ENCODE measurements around the gene POLE.

Gene POLE

DNA sequence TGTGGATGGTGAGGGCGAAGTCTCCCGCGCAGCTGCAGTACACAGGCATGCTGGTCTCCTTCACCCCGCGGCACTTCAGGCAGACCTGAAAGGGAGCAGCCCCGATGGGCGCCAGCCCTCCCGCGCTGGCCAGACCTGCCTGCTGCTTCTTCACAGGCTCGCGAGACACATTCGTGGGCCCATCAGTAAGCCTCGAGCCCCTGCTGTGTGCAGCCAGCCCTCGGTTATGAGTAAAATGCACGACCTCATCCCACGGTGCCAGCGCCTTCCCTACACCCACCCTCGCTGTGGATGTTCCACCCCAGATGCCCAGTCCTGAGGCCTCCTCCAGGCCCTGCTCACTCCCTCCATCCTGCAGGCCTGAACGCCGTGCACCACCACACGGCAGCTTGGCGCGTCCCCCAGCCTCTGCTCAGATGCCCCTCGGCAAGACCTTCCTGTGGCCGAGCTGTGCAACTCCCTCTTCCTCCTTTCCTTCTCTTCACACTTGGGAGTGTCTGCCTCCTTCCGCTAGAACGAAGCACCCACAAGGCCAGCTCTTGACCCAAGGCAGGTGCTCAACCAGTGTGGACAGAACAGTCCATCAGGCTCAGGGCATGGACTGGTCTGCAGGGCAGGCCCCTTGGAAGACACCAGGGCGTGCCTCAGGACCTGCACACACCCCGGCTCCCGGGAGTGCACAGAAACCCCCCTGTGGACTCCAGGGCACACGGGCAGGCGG lies 62.1 kb downstream of the POLE start:
- no peak for DNase-seq

DNA sequence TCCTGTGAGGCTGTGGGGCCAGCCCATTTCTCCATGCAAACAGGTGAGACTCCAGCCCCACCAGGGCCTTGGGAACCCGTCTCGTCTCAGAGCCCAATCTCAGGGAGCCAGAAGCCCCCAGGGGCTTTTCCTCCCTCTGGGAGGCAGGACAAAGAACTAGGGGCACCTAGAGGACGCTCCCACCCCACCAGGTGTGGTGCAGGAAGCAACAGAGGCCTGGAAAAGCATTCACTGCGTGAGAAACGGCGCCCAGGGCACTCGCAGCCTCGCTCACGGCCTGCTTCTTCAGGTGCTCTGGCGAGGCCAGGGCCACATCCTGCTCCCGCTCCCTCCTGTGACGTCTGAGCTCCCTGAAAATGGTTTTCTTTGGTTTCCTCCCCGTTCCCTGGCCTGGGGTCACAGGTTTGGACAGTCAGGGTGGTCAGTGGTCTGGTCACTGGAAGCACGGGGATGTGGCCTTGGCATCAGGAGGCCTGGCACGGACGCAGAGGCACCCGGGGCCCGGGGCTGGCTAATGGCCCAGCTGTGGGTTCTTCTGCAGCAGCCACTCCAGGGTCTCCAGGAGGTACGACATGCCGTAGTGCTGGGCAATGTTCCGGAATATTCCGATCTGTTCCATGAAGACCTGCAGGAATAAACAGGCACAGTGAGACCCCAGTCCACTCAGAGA lies 62.8 kb downstream of the POLE start:
- DNase-seq: no peak

DNA sequence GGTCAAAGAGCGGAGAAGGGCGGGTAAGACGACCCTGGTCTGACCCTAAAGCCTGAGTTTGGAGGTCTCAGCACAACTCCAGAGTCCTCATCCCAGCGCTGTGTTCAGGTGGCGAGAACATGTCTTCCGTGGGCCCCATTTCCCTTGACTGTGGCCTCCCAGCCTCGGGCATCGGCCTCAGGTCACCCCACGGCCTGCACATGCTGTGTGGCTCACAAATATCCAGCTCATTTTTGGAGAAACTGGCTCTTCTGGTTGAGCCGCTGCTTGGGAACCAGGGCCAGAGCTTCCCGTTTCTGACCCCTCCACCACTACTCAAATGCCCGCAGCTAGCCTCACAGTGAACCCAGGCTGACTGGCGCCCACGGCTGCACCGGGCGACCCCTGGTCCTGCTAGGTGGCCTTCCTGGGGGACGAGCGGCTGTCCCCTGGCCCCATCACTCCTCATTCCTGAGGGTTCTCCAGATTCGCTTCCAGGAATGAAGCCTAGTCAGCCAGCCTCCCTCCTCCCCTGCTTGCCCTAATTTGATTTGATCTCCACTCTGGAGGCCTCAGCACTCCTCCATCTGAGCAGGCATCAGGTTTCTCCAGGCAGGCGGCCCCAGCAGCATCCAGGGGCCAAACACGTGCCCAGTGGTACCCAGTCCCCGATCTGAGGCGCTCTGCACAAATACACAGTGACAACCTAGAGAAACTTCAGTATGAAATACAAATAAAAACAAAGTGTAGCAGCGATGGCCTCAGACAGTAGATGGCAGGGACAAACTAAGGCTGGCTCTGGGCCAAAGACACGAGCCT lies 63.9 kb downstream of the POLE start:
- no peak for DNase-seq

DNA sequence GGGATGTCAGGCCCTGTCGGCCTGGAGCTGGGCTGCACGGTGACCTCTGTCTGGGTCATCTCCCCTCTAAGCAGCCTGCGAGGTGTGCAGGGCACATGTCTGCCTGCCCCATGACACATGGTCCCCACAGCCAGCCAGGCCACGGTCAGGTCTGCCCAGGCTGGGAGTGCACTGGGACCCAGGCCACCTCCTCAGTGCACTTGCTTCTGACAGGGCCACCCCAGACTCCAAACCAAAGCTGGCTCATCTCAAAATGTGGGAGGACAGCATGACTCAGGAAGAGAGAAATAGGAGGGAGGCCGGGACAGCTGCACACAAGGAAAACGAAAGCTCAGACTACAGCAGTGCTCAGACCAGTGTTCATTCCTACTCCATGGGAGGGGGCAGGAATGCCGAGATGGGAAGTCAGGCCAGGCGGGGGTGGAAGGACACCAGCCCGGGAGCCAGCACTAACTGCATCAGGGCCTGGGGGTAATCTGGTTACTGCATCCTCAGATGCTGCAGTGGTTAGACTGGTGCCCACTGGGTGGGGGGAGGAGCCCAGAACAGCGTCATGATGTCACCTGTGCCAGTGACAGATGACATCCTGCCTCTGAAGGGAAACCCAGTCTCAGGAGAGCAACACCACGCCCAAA lies 64.6 kb downstream of the POLE start:
- DNase-seq: no peak

DNA sequence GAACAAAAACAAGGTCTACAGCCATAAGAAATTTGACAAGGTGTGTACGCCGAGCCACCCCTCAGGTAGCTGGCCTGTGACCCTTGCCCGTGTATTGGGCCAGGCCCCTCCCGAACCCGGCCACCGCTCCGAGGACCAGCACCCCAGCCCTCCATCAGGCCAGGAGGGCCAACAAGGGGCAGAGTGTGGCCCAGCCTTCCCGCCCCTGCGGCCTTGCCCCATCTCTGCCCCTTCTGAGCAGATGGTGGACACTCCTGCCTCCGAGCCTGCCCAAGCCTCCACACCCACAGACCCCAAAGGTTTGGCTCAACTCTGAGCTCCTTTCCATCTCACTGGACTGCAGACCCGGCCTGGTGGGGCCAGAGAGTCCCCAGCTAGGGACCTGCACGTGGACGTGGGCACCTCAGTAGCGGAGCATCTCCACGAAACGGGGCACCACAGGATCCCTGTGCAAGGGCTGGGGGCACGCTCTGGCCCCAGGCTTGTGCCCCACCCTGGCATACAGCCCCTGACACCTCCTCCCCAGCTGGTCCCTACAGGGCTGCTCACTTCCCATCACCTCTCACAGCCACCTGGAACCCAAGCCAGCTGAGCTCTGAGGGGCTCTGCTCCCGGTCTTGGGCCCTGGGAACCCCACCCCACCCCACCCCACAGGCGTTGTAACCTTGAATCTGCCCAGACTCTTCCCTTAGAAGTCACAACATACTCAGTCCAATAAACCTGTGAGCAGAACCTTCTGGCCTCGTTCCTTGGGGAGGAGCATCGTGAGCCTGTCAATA lies 65.3 kb downstream of the POLE start:
- DNase-seq: no peak

DNA sequence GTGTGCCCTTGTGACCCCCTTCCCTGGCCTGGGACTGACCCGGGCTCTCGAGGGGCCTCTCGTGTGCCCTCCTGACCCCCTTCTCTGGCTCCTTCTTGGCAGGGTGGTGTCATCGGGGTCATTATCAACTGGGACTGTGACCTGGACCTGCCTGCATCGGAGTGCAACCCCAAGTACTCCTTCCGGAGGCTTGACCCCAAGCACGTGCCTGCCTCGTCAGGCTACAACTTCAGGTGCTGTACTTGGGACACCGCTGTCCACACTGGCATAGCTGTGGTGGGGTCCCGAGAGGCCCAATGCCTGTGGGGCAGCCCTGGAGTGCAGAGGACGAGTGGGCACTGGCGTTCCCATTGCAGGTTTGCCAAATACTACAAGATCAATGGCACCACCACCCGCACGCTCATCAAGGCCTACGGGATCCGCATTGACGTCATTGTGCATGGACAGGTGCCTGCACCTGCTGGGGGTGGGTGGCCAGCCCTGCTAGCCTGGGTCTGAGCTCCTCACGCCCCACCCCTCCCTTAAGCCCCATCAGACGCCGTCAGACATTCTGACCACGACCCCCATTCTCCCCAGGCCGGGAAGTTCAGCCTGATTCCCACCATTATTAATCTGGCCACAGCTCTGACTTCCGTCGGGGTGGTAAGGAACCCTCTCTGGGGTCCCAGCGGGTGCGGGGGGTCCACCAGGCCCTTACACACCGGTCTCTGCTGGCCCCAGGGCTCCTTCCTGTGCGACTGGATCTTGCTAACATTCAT lies 66.1 kb downstream of the POLE start:
- no peak for DNase-seq

DNA sequence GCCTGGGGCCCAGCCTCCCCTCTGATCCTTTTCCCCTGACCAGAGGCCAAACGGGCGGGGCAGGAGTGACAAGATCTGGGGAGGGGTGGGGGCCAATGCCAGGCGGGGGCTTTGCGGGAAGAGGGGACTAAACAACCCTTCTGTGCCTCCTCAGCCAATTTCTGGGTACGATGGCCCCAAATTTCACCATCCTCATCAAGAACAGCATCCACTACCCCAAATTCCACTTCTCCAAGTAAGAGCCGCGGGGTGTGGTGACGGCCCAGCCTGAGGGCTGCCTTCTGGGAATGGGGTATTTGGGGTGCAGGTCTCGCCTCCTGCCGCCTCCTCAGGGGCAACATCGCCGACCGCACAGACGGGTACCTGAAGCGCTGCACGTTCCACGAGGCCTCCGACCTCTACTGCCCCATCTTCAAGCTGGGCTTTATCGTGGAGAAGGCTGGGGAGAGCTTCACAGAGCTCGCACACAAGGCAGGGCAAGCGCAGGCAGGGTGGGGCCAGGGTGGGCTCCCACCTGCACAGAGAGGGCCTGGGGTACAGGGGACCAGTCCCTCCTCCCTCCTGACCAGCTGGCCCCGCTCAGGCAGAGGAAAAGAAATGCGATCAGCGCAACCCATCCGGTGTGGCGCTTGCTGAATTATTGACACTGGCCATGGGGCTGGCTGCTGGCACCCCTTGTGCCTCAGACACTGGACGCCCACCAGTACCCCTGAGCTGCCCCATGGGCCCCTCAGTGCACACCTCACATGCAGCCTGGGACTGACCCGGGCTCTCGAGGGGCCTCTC lies 66.8 kb downstream of the POLE start:
- DNase-seq: no peak

DNA sequence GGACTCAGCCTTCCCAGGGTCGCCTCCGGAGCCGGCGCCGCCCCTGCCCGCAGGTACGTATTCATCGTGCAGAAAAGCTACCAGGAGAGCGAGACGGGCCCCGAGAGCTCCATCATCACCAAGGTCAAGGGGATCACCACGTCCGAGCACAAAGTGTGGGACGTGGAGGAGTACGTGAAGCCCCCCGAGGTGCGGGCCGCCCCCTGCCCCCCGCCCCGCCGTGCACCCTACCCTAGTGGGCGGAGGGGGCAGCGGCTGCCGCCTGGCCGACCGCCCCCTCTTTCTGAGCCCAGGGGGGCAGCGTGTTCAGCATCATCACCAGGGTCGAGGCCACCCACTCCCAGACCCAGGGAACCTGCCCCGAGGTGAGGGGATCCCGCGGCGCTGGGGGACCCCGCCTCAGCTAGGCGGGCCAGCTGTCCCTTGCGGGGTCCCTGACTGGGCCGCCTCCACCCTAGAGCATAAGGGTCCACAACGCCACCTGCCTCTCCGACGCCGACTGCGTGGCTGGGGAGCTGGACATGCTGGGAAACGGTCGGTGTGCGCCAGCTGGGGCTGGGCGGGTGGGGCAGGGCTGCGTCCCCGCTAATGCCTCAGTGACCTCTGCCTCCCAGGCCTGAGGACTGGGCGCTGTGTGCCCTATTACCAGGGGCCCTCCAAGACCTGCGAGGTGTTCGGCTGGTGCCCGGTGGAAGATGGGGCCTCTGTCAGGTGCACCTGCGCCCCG lies 67.6 kb downstream of the POLE start:
- no peak for DNase-seq

DNA sequence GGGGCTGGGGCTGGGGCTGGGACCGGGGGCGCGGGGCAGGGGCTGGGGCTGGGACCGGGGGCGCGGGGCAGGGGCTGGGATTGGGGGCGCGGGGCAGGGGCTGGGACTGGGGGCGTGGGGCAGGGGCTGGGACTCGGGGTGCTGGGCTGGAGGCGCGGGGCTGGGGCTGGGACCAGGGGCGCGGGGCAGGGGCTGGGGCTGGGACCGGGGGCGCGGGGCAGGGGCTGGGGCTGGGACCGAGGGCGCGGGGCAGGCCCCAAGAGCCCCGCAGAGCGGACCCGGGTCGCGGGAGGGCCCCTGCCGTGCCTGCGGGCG lies 68.1 kb downstream of the POLE start:
- no peak for DNase-seq

DNA sequence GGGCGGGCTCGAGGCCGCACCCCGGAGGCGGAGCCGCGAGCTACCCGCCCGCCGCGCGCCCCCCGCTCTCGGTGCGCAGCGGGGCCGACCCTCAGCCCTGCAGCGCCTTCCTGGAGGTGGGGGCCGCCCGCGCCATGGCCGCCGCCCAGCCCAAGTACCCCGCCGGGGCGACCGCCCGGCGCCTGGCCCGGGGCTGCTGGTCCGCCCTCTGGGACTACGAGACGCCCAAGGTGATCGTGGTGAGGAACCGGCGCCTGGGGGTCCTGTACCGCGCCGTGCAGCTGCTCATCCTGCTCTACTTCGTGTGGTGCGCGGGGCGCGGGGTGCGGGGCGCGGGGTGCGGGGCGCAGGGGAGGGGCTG lies 68.5 kb downstream of the POLE start, which contains the start of gene P2RX2:
Gene P2RX2 (plus strand): TSS at position 94 of the 361 bp plus-strand sequence. CDS start 41 bp downstream, at position 135.
- DNase-seq: no peak

DNA sequence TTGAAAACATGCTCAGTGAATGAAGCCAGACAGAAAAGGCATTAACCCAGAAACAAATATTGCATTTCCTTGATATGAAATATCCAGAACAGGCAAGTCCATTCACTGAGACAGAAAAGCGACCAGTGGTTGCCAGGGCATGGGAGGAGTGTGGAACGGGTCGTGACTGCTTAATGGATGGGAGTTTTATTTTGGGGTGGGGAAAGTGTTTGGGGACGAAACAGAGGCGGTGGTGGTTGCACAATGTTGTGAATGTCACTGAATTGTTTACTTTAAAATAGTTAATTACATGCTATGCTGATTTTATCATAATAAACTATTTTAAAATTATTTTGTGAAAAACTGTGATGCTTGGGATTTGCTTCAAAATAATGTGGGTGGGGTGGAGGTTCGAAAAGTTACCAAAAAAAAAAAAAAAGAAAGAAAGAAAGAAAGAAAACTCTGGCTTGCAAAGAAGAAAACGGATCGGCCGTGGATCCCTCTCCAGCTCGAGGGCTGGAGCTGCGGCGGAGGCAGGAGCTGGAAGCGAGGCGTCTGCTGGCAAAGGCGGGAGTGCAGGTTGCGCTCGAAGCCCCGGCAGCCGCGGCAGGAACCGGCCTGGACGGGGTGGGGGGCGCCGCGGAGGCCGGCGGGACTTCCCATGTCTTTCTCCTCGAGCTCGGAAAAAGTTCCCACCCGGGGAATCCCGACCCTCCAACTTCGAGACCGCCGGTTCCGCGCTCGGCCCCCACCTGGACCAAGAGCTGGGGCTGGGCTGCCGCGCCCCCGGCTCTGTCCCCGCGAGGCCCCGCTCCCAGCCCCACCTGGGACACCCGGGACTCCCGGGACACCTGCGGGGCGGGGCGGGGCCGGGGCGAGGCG lies 69.1 kb downstream of the POLE start:
- no peak for DNase-seq

DNA sequence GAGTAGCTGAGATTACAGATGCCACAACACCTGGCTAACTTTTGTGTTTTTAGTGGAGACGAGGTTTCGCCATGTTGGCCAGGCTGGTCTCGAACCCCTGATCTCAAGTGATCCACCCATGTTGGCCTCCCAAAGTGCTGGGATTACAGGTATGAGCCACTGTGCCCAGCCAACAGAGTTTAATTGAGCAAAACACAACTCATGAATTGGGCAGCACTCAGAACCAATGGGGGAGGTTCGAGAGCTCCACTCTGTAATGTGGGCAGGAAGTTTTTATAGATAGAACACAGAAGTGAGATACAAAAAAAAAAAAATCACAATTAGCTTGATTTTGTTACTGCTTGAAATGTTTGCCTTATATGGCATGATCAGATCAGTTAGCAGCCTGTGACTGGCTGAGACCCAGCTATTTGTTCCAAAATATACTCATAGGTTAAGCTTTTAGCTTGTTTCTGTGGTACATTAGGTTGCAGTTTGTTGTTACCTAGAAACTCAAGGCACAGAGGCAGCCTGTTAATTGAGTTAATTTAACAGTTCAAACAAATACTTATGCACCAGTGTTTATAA lies 69.9 kb downstream of the POLE start:
- DNase-seq: no peak

DNA sequence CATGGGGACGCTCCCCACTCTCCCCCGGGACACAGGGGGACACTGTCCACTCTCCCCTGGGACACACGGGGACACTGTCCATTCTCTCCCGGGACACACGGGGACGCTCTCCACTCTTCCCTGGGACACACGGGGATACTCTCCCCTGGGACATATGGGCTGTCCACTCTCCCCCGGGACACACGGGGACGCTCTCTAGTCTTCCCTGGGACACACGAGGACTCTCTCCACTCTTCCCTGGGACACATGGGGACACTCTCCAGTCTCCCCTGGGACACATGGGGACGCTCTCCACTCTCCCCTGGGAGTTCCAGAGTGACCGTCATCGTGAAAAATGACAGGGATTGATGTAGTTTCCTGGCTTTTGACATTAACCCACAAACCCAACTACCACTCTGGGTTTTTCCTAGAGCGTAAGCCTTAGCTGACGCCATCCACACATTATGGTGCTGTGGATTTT lies 71.5 kb downstream of the POLE start:
- DNase-seq: no peak

DNA sequence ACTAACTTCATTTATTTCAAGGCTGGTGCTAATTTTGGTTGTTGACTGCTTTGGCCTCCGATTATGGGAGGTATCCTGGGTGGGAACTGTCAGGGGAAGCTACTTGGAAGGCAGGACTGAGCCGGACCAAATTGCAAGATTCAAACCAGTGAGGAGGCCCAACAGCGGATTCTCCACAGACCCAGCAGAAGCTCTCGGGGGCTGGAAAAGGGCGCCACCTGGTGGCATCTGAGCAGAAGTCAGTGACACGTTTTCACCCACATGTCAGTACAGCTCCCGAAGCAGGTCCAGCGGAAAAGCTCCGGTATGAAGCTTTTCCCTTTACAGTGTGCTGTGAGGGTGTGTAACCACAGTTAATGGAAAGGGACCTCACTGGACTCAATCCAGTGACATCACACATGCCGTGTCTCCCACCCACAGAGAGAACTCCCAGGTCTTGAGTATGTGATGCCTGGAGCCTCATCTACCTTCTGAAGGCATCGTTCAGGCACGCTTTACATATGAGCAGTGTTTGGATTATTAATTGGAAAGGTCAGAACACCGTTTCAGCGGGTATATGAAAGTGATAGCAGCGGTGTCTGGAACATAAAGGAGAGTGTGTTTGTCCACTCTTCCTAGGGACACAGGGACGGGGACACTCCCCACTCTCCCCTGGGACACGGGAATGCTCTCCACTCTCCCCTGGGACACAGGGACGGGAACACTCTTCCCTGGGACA lies 72.1 kb downstream of the POLE start:
- no peak for DNase-seq

DNA sequence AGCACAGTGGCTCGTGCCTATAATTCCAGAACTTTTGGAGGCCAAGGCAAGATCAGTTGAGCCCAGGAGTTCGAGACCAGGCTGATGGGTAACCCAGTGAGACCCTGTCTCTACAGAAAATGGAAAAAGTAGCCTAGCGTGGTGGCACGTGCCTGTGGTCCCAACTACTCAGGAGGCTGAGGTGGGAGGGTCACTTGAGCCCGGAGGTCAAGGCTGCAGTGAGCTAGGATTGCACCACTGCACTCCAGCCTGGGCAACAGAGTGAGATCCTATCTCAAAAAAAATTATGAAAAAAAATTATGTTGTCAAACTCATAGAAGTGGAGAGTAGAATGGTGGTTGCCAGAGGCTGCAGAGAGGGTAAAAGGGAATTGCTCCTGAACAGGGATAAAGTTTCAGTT lies 73.1 kb downstream of the POLE start:
- DNase-seq: no peak

DNA sequence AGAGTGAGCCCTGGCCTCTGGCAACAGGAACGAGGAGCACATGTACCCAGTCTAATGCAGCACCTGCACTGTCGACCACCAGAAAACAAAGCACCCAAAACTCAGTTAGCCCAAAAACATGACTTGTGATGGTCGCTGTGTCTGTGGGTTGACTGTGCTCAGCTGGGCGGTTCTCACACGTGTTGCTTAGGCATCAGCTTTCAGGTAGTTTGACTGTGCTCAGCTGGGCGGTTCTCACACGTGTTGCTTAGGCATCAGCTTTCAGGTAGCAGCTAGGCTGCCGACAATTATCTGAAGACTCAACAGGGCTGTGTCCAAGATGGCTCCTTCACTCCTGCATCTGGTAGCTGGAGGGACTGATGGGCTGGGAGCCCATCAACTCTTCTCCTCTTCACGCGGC lies 75.5 kb downstream of the POLE start:
- DNase-seq: no peak

DNA sequence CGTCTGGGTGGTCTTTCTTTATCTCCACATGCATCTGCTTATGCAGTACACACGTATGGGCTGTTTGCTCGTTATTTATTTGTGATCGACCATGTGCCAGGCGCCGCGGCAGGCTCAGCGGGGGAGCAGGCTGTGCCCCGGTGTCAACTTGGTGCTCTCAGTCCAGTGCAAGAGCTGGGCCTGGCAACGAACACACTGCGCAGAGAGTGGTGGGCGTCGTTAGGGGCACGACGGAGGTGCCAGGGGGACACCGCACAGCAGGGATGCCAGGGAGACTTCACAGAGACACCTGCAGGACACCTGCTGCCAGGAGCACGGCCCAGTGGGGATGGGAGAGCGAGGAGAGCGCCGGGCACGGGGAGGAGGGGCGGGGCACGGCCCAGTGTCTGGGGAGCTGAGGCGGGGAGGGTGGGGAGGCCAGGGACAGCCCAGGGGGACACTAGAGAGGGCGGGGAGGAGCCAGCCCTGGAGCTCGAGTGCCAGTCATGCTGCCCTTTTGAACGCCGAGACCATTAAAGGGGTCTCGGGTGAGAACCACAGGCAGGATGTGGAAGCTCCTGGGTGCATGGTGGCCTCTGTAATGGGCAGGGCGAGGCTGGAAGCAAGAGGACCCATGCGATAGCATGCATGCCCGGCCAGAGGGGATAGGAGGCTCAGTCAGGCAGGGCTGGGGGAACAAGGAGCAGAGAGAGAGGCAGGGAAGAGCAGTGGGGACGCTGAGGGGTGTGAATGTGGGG lies 76.1 kb downstream of the POLE start:
- DNase-seq: no peak
